NOMO-1 (cell line): ENCODE data around the gene UBQLN1.

Experiments
- DNase-seq, 2 experiments: peaks; one replicate each; lab custom pipeline; 2025; ENCODE audit not compliant: unreplicated experiment in 2 of 2; lab: John Stamatoyannopoulos, UW

The UBQLN1 gene

GRCh38 chr9:83698976-83699585 is 8.7 kb downstream of the UBQLN1 start:
- no peak for DNase-seq

GRCh38 chr9:83691492-83691891 is 16.3 kb downstream of the UBQLN1 start:
- DNase-seq, result no peak

GRCh38 chr9:83688921-83689320 is 18.8 kb downstream of the UBQLN1 start:
- no peak for DNase-seq

DNA sequence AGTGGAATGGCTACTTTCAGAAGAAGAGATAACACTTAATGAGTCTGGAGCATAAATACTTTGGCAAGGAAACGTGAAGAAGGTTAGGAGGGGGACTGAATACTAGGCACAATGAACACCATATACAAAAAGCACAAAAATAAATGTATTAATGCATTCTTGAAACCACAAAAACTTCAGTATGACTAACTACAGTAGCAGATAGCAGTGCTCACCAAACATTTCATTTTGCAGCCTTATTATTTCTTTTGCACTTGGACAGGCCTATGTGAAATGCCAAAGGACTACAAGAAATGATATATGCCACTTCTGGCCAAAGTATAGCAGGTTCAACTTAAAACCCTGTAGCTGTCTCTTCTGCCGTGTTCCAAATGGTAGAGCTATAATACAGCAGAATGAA is 26.3 kb downstream of the UBQLN1 start:
- DNase-seq, result no peak

DNA sequence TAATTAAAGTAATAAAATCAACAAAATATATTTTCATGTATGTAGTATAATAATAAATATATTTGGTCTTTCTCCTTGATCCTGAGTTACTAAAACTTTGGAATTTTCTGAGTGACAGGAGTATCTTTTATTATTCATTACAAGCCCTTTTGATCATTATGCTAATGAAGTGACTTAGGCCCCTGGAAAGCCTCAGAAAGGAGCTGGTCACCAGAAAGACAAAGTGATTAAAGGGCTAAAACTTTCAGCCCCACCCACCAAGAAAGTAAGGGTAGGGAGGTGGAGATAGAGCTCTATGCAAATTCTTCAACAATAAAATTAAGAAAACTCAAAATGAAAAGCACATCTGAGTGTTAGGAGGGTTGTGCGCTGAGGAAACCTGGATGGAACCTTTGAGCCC is 27.5 kb downstream of the UBQLN1 start:
- DNase-seq, result no peak

- DNase-seq, result no peak
Observed at GRCh38 chr9:83677596-83677995, 30.2 kb downstream of the UBQLN1 start.

- DNase-seq, result no peak
Observed at GRCh38 chr9:83675466-83675865, 32.3 kb downstream of the UBQLN1 start.

DNA sequence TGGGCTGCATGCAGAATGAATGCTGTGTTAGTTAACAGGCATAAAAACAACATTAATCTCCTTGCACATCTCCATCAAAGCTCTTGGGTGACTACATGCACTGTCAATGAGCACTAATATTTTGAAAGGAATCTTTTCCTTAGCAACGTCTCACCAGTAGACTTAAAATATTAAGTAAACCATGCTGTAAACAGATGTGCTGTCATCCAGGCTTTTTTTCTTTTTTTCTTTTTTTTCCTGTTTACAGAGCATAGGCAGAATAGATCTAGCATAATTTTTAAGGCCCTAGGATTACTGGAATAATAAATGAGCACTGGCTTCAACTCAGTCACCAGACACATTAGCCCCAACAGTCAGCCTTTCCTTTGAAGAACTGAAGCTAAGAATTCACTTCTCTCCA is 36.3 kb downstream of the UBQLN1 start:
- no peak for DNase-seq

- DNase-seq, result no peak
Observed at GRCh38 chr9:83670381-83670780, 37.4 kb downstream of the UBQLN1 start.

GRCh38 chr9:83669067-83669466 is 38.7 kb downstream of the UBQLN1 start:
- DNase-seq, result no peak

DNA sequence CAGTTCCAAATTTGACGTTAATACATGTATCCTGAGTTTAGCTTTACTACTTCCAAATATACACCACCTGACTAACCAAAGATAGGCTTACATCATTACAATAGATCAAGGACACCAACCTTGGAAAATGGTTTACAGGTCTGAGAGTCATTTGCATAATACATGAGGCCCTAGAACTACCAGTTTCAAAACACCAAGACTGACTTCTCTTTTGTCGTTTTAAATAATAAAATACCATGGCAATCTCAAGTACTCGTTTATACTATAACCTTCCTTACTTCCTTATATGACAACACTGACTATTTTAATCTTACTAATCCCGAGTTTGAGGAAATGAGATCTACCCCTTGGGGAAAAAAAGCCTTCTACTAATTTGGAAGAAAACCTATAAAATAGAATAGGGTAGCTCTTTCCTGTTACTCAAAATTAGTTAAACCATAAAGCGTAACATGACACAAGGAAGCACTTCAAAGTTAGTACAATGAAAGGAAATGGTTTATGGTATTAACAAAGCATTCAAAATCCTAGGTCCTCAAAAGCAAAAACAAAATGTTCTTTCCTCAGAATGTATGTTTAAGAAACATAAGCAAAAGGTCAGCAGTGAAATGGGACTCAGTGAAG is 42.1 kb downstream of the UBQLN1 start:
- DNase-seq, result peak; percentile 11 to 64

- DNase-seq, result no peak
Observed at GRCh38 chr9:83662933-83663332, 44.8 kb downstream of the UBQLN1 start.

DNA sequence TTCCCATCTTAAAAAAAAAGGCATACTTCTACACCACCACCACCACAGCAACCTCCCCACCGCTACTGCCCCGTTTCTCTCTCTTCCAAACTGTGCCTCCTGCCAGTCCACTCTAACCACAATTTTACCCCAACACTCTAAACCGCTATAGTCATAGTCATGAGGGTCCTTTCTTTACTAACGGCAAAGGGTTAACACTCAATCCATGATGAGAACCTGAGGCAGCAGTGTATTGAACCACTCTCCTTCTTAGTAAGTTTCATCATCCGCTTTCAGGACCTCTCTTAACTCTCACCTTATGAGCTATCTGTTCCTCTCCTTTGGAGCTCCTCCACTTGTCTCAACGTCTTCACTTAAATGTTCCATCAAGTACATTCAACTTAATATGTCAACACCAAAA is 50.8 kb downstream of the UBQLN1 start:
- DNase-seq, result no peak

GRCh38 chr9:83656032-83656680 is 51.6 kb downstream of the UBQLN1 start:
- no peak for DNase-seq

DNA sequence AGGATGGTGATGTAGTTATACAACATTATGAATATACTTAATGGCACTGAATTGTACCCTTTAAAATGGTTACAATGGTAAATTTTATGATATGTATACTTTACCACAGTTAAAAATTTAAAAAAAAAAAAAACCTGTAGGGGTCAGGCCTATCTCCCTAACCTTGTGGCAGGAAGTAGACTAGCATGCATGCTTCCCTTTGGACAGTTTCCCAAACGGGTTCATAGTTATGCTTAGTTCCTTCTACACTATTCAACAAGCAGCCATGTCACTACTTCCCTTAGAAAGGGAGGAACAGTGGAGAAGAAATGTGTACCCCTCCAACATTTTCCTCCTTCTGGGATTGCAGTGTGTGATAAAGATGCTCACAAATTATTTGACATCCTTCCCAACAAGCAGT is 52.3 kb downstream of the UBQLN1 start:
- no peak for DNase-seq

DNA sequence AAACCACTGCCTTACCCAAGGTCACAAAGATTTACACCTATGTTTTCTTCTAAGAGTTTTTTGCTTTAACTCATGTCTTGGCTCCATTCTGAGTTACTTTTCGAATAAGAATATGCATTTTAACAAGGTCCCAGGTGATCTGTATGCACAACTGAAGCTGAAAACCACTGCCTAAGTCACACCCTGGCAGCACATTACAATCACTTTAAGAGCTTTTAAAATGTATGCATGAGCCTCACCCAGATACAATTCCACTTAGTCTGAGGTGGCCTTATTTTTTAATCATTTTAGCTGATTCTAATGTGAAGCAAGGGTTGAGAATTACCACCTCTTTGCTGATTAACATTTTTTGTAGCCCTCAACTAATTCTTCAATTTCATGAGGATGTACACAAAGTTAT is 55.3 kb downstream of the UBQLN1 start:
- DNase-seq, result no peak

DNA sequence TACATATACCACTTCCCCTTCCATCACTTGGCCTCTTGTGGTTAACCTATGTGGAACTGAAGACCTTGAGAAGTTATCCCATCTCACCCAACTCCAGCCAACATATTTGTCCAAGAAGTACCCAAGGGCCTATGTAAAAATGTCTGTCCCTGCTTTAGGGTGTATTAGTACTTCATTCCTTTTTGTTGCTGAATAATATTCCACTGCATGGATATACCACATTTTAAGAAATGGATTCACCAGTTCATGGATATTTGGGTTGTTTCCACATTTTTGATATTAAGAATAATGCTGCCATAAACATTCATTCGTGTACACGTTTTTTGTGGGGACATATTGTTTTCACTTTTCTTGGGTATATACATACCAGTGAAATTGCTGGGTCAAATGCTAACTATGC is 56.2 kb downstream of the UBQLN1 start:
- no peak for DNase-seq

DNA sequence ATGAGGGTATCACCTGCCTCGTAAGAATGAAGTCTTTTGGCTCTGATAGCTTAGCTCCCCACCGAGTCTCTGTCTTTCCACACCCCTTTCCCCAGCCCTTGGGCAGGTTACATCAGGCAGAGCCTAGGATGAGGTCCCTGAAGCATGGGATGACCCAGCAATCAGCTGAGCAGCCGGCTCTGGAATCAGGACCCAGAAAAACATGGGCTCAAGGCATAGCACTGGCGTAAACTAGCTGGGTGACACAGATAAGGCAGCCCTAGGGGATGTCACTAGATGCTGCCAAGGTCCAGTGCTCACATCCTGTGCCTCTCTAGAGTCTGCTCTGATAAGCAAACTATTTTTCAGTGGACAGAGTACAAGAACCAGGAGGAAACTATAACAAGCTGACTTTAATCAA is 58.2 kb downstream of the UBQLN1 start:
- no peak for DNase-seq

DNA sequence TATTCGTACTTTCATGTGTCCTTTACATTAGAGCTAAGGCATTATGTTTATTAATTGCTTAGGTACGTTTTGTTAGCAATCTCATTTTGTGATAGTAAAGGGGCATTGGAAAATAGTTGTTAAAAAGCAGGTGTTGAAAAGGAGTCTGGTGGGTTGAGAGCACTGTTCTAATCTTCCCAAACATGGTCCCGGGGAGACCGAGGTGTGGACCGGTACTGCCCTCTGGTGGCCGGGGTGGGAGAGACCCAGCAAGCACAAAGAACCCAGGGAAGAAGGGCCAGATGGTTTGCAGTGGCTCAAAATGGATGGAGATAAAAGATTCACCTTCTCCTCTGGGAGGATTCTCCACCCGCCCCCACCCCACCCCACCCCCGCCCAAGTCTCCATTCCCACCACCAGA is 58.7 kb downstream of the UBQLN1 start:
- DNase-seq, result no peak

DNA sequence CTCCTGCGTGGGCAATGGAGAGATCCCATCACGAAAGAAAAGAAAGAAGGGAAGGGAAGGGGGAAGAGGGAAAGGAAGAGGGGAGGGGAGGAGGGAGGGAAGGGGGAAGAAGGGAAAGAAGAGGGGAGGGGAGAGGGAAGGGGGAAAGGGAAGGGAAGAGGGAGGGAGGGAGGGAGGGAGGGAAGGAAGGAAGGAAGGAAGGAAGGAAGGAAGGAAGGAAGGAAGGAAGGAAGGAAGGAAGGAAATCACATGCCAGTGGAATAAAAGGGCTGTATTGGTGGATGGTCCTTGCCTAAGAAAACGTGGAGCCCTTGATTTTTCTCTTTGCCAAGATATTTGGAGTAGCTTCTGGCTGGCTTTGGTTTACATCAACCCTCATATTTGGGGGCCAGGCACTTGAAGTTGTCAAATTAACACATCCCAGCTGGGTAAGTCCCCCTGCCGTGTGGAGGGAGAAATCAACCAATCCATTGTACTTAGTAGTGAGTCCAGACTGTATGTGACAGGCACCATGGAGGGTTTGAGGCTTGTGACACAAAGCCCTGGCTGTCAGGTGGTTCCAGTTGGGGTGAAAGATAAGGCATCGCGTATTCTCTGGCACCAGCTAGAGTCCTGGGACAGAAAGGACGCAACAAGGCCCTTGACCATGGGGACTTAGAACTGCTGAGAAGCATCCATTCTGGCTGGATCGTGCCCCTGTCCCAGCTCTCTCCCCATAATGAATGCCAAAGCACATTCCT is 61.1 kb downstream of the UBQLN1 start:
- DNase-seq, result no peak

DNA sequence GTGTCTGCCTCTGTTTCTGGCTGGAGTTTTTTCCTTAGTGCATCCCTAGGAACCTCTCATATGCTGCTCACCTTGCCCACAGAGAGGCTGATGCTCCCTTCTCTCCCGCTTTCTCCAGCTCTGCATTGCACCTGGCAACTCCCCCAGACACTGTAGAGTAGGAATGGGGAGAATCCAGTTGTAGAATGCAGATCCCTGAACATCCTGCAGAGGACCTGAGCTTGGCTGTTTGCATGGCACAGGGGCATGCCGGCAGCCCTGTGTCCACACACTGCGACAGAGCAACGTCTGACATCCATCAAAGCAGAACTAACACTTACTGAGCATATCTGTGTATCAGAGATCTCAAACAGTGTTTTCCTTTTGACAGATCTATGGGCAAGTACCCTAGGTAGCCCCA is 65.0 kb downstream of the UBQLN1 start:
- DNase-seq, result no peak

GRCh38 chr9:83639266-83639665 is 68.5 kb downstream of the UBQLN1 start:
- DNase-seq, result no peak
